NCI-H2227 treated with DMSO at 0.1 percent for 48 hours (cell line): ENCODE results near the gene TRAF2.

ENCODE experiments used
- DNase-seq: peaks from one replicate; lab custom pipeline; 2025; lab: John Stamatoyannopoulos, UW

The TRAF2 gene

GRCh38 chr9:136949817-136950655 is 63.7 kb downstream of the TRAF2 start:
- DNase-seq = peak; percentile 73

- DNase-seq = no peak
Measured at GRCh38 chr9:136950656-136951276, 64.5 kb downstream of the TRAF2 start.

- no peak for DNase-seq
Measured at GRCh38 chr9:136951541-136952320, 65.4 kb downstream of the TRAF2 start, which contains the start of gene LCN12. Gene LCN12, plus strand, starts transcription at chr9:136952273. Its CDS starts 55 bp downstream, at chr9:136952328.

- no peak for DNase-seq
Measured at GRCh38 chr9:136952321-136952850, 66.1 kb downstream of the TRAF2 start.

- DNase-seq = no peak
Measured at GRCh38 chr9:136952876-136953770, 66.8 kb downstream of the TRAF2 start.

- DNase-seq = no peak
Measured at GRCh38 chr9:136953771-136954269, 67.5 kb downstream of the TRAF2 start.

- no peak for DNase-seq
Measured at GRCh38 chr9:136954270-136955083, 68.2 kb downstream of the TRAF2 start.

- no peak for DNase-seq
Measured at GRCh38 chr9:136955202-136955942, 69.1 kb downstream of the TRAF2 start.

GRCh38 chr9:136955943-136956335 is 69.6 kb downstream of the TRAF2 start:
- DNase-seq = no peak

- no peak for DNase-seq
Measured at GRCh38 chr9:136956604-136957003, 70.3 kb downstream of the TRAF2 start.

GRCh38 chr9:136957461-136957860 is 71.1 kb downstream of the TRAF2 start:
- DNase-seq = no peak

- no peak for DNase-seq
Measured at GRCh38 chr9:136957901-136958300, 71.6 kb downstream of the TRAF2 start.

- no peak for DNase-seq
Measured at GRCh38 chr9:136958473-136958872, 72.2 kb downstream of the TRAF2 start.

GRCh38 chr9:136958898-136959850 is 72.9 kb downstream of the TRAF2 start:
- no peak for DNase-seq

- no peak for DNase-seq
Measured at GRCh38 chr9:136960212-136960937, 74.1 kb downstream of the TRAF2 start.

- DNase-seq = no peak
Measured at GRCh38 chr9:136960938-136961275, 74.6 kb downstream of the TRAF2 start.

GRCh38 chr9:136961279-136962065 is 75.2 kb downstream of the TRAF2 start:
- DNase-seq = no peak
